ENCODE results near the gene BRSK1. TPM values are rescaled to one million over a fixed set of nuclear protein-coding genes. Genes with fewer than 3 reads are reported as not detected.

Gene BRSK1
- total RNA-seq, 1 donor from 2014 or later: 8.1 TPM

DNA sequence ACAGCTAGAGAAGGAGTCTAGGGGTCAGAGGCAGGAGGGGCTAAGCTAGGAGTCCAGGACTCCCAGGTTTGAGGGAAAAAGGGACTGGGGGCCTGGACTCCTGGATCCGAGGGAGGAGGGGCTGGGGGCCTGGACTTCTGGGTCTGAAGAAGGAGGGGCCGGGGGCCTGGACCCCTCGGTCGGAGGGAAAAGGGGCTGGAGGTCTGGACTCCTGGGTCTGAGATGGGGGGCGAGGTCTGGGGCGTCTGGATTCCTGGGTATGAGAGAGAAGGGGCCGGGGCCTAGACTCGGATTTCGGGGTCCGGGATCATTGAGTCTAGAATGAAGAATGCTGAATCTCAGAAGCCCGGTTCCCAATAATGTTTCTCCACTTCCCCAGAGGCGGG, 18.5 kb downstream of the BRSK1 start:
- intact Hi-C loops (cut with micrococcal nuclease): loop anchor here (1.0 kb wide), 3 partner anchors 37 to 106 kb away; partner anchors contain the start of genes KMT5C and PPP6R1

DNA sequence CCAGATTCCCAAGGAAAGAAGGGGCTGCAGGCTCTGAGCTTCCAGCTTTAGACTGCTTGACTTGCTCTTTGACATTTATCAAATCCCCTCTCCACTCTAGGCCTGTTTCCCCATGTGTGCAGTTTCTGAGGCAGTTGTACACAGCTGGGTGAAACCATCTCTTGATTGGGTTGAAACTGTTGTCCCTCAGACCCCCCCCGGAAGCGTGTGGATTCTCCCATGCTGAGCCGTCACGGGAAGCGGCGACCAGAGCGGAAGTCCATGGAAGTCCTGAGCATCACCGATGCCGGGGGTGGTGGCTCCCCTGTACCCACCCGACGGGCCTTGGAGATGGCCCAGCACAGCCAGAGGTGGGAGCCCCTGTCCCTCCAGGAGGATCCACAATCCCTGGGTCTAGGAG, 19.7 kb downstream of the BRSK1 start:
- intact Hi-C loops (cut with micrococcal nuclease): no loop called here

DNA sequence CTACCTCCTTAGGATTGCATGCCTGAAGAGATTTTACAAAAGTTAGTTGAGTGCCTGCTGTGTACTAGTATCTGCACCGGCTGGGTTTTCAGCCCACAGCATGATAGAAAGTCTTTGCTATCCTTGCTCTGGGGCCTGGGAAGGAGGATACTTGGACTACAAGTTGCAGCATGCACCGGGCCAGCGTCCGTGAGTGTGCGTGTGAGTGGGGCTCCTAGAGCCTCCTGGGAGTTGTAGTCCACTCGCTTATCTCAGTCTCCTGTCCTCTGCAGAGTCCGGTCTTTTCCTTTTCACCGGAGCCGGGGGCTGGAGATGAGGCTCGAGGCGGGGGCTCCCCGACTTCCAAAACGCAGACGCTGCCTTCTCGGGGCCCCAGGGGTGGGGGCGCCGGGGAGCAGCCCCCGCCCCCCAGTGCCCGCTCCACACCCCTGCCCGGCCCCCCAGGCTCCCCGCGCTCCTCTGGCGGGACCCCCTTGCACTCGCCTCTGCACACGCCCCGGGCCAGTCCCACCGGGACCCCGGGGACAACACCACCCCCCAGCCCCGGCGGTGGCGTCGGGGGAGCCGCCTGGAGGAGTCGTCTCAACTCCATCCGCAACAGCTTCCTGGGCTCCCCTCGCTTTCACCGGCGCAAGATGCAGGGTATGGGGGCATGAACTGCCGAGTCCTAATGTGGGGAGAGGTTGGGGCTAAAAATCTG, 20.6 kb downstream of the BRSK1 start:
- intact Hi-C loops (cut with micrococcal nuclease): no loop called here

DNA sequence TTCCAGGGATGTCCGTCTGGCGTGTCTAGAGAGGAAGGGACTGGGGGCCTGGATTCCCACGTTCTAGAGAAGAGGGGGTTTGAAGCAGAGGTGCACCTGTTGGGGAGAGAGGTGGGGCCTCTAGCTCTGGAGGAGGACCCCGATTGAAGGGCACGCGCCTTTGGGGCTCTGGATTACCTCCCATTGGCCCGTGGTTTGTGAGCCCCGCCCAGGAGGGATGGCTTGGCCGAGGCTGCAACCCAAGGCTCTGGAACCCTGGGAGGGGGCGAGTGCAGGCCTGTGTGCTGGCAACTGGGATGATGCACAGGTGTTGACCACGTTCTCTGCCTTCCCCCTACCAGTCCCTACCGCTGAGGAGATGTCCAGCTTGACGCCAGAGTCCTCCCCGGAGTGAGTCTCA, 21.2 kb downstream of the BRSK1 start:
- intact Hi-C loops (cut with micrococcal nuclease): loop anchor here (1.0 kb wide), 1 partner anchor 48 kb away; no protein-coding TSS in a partner anchor

DNA sequence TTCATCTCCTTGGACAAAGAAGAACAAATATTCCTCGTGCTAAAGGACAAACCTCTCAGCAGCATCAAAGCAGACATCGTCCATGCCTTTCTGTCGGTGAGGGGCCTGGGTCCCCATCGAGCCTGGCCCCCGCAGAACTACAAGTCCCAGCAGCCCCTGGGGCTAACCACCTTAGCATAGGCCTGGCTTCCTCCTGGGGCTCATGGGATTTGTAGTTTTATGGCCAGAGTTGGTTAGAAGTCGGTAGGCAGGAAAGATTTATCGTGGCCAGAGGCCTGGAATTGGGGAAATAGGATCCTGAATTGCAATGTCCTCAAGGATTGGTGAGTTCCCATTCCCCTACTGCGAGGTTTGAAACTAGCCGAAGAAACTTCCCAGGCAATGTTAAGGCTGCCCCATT, 21.7 kb downstream of the BRSK1 start:
- intact Hi-C loops (cut with micrococcal nuclease): loop anchor here (1.0 kb wide), 1 partner anchor 48 kb away; no protein-coding TSS in a partner anchor

DNA sequence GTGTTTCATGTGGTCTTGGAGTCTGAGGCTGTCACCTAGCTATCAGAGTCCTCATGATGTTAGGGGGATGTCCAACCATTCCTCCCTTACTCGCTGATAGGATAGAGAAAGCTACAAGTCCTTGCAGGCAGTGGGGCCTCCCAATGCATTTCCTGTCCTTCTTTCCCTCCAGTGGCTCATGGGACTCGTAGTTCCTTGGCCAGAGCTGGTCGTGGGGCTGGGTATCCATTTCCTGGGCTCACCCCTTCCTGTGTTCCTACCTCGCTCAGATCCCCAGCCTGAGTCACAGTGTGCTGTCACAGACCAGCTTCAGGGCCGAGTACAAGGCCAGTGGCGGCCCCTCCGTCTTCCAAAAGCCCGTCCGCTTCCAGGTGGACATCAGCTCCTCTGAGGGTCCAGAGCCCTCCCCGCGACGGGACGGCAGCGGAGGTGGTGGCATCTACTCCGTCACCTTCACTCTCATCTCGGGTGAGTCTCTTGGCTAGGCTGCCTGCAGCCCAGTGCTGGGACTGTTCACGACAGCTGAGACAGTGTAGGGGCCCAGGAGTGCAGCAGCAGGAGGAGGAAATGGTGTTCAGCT, 22.3 kb downstream of the BRSK1 start:
- intact Hi-C loops (cut with micrococcal nuclease): loop anchor here (1.0 kb wide), 1 partner anchor 47 kb away; no protein-coding TSS in a partner anchor

DNA sequence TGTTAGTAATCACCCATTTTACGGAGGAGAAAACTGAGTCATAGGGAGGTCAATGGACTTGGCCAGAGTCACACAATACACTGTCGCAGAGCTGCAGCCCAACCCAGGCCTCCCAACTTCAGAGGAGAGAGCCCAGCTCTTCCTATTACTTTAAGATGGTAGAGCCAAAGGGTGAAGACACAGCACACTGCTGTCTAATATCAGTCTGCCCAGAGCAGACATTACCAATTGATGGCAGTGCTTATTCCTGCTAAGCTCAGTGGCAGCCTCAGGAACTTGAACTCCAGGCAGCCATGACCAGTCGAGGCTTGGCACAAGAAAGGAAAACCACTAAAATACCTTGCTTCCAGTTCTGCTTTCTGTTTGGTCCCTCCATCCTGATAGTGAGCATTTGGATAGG, 22.9 kb downstream of the BRSK1 start:
- intact Hi-C loops (cut with micrococcal nuclease): no loop called here

DNA sequence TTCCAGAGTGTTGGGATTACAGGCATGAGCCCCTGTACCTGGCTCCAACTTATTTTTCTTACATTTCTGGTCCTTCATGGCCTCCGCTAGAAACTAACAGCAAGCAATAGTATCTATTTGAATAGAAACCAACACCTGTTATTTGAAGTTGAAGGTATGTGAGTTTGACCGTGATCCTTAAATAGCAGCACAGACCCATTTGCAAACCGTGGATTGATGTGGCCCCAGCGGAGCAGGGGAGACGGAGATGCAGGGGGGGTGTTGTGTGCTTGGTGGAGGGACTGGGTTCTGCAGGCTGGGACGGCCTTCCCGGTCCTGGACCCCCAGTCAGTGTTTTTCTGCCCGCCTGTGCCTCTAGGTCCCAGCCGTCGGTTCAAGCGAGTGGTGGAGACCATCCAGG, 24.5 kb downstream of the BRSK1 start:
- intact Hi-C loops (cut with micrococcal nuclease): no loop called here

DNA sequence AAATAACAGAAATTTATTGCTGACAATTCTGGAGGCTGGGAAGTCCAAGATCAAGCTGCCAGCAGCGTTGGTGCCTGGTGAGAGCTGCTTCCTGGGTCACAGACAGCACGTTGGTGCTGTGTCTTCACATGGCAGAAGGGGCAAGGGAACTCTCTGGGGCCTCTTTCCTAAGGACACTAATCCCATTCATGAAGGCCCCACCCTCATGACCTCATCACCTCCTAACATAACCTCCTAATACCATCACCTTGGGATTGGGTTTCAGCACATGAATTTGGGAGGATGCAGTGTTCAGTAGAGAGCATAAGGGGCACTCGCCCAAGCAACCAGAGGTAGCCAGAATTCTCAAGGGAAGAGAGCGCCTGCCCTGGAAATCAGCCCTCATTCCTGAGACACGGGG, 25.7 kb downstream of the BRSK1 start:
- intact Hi-C loops (cut with micrococcal nuclease): no loop called here

DNA sequence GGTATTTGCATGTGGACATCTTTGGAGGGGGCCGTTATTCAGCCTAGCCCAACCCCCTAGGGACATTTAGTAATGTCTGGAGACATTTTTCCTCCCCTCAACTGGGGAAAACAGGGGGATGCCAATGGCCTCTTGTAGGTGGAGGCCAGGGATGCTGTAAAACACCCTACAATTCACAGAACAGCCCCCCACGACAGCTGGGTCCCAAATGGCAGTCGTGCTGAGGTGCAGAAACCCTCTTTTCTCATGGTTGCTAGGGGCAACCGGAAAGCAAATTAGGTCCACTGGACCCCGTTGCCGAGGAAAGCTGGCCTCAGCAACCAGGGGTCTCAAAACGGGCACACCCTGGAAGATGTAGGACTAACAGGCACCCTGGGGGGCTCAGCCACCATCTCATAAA, 26.7 kb downstream of the BRSK1 start:
- intact Hi-C loops (cut with micrococcal nuclease): no loop called here

DNA sequence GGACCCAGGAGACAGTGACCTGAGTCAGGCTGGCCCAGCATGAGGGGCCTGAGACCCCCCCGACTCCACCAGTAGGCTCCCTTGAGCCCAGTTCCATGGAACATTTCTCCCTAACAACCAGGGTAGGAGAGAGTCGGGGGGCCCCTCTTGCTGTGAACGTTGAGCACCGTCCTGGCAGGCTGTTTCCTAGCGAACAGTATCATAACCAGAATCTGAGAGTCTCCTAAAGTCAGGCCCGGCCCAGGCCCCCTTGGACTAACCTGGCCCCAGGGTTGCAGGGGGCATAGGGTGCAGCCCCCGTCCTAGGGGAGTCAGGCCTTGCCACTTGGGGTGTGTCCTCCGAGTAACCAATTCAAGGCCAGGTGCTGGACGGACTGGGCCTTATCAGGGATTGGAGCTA, 27.6 kb downstream of the BRSK1 start:
- intact Hi-C loops (cut with micrococcal nuclease): no loop called here

DNA sequence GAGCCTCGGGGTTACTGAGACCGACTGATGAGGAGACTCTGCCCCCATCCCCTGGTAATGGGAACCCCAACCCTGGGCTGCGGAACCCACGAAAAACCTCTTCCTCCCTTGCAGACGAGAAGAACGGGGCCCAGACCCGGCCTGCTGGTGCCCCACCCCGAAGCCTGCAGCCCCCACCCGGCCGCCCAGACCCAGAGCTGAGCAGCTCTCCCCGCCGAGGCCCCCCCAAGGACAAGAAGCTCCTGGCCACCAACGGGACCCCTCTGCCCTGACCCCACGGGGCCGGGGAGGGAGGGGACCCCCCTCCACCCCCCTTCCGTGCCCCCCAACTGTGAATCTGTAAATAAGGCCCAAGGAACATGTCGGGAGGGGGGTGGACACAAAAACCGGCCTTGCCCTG, 28.0 kb downstream of the BRSK1 start:
- intact Hi-C loops (cut with micrococcal nuclease): no loop called here

DNA sequence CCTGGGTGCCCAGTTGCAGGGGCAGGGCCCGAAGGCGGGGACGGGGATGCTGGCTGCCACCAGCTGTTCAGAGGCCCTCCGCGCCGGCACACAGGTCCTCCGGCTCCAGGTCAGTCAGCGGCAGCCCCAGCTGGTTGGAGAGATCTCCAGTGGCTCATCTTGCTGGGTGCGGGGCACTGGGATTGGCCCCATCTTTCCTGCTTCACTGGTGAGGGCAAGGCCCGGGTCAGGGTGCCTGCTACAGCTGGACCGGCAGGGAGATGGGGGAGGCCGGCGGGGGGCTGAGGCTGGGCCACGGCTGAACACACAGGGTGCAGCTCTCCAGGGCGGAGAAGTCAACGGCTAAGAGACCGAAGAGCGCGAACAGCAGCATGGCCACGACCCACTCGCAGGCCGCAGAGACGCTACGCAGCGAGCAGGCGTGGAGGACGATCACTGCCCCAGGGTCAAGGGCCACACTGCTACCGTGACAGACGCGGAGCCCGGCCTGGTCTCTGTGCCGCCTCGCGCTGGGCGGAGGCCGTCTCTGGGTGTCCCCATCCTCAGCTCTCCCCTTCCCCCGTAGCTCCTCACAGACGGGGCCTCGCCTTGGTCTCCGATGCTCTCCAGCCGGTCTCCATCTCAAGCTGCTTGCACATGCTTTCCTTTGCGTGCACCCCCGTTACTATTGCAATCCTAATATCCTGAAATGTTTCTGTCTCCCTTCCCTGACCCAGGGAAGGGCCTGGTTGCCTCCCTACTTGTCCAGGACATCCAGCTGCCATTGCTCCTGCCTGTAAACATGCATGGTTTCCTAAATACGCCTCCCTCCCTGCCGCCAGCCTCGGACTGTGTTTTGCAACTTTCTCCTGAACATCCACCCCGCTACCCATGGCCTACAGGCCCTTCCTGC, 29.1 kb downstream of the BRSK1 start:
- intact Hi-C loops (cut with micrococcal nuclease): no loop called here

DNA sequence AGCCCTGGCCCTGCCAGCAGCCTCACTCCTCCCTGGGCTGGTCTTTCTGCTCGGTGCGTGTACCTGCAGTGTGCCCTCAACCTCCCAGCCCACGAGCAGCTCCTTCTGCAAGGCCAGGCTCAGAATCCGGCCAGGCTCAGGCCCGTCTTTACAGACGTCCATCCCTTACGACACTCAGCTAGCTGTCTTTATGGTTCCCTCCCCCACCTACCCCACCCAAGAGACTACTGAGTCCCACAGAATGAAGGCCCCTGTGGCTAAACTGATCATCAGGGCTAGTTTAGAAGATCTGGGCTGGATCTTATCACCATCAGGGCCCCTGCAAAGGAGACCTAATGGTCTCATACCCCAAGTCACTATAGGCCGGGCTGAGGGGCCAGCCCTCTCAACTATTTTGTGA, 30.6 kb downstream of the BRSK1 start:
- intact Hi-C loops (cut with micrococcal nuclease): no loop called here

DNA sequence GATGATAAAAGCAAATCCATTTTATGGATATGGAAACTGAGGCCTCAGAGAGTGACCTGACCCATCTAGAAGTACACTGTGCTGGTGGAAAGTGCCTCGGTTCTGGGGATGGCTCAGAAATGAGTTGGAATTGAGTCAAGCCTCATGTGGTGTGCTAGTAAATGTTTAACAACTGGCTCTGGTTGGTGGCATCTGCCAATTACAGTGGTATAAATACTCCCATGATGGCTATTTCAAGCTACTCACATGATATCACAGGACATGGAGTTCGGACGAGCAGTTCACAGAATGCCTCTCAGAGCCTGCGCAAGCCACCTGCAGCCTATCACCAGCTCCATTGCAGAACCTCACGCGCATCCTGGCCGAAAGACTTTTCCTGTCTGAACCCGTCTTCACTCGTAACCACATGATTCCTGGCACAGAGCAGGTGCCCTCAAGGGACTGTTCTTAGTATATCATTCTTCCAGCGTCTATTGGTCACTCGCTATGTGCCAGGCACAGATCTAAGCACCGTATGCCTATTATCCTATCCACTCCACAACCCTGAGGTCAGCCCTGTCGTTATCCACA, 32.2 kb downstream of the BRSK1 start:
- intact Hi-C loops (cut with micrococcal nuclease): no loop called here

DNA sequence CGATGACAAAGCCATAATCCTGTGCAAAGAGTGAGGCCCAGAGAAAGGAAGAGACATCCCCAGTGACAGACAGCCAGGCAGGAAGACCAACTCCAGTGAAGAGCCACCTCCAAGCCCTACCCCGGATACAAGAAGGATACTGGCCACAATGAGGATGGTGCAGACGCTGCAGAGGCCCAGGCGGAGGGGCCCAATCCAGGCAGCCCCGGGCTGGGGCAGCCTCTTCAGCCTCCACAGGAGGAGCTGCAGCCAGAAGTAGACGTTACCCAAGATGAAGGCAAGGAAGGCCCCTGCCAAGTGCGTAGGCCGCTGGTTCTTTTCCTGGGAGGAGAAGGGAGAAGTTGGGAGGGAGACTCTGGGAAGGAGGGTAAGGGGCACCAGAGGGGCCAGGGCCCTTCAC, 32.8 kb downstream of the BRSK1 start:
- intact Hi-C loops (cut with micrococcal nuclease): no loop called here

DNA sequence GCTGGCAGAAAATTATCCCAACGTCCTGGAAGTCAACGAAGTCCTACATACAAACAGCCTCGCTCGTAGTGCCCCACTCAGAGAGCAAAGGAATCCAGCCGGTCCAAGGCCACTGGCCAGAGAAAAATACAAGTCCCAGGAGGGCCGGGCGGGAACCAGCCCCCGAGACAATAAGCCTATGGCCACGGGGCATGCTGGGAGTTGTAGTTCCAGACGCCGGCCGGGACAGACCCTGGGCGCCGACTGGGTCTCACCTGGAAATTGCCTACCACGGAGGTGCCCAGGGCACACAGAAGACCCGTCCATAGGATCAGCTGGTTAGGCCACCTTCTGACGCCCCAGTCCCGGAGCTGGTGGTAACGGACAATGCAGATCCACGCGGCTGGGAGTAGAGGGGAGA, 36.0 kb downstream of the BRSK1 start:
- intact Hi-C loops (cut with micrococcal nuclease): no loop called here

DNA sequence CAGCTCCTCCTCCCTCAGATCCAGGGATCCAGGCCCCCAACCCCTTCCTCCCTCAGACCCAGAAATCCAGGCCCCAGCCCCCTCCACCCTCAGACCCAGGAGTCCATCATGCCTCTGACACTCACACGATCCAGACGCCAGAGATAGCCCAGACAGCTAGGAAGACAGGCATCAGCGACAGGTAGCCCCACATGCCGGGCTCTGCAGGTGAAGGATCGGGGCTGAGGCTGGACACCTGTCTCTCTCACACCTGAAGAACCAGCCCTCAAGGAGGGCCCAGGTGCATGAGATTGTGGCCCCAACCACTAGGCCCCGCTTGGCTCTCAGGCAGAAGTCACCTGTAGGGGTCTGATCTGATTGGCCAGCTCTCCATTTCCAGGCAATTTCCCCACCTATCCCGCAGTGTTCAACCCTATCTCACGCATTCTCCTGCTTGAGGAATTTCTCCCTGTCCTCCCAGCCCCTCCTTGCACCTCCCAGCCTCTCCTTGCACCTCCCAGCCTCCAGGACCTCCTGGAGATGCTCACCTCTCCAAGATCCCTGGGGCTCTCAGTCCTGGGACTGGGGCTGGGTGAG, 37.1 kb downstream of the BRSK1 start:
- intact Hi-C loops (cut with micrococcal nuclease): no loop called here

DNA sequence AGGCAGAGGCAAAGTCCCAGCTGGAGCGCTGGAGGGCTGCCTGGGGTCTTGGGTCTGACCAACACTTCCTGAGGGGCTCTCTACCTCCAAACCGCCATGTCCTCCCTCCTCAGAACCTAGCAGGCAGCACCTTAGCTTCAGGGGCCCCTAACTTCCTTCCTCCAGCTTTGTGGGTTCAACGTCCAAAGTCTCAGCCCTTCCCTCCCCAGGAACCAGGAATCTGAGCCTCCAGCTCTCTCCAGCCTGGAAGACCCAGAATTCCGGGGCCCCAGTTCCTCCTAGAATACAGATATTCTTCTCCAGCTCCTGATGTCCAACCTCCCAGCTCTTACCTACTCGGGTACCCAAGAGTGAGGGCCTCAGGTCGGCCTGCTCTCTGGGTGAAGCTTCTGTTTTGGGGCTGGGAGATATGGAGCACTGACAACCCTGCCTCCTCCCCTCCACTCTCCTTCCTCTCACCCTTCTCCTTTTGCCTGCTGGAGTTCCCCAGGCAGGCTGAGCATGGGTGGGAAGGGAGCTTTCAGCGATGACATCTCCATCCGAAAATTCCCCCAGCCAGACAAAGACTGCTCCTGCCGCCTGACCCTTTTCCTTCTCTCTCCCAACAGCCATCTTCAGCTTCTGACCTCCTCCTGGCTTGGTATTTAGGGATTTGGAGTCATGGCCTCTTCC, 37.8 kb downstream of the BRSK1 start:
- intact Hi-C loops (cut with micrococcal nuclease): no loop called here

DNA sequence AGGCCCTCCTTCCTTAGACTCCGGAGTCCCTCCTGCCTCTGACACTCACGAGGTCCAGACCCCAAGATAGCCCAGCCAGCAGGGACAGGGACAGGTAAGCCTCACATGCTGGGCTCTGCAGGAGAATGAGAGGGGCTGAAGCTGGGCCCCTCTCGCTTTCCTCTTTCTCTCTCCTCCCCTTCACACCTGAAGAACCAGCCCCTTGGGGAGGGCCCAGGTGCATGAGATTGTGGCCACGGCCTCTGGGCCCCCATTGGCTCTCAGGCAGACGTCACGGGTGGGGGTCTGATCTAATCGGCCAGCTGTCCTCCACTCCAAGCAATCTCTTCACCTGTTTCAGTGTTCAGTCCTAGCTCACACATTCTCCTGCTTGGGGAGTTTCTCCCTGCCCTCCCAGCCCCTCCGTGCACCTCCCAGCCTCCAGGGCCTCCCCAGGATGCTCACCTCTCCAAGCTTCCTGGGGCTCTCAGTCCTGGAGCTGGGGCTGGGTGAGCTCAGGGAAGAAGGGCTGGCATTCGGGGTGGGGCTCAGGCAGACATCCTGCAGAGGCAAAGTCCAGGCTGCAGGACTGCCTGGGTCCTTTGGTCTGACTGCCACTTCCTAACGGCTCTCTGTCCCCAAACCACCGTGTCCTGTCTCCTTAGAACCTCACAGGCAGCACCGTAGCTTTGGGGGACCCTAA, 38.5 kb downstream of the BRSK1 start:
- intact Hi-C loops (cut with micrococcal nuclease): no loop called here
